IPS-NIHi11 (cell line): Measurements from ENCODE around the gene USP17L13.
"Not testable (repeated sequence)": the region's sequence is repeated elsewhere in the genome, so short reads cannot be mapped to it uniquely, and the experiment has no call there.

Source experiments
- DNase-seq: peaks from one replicate; pipeline ENCODE4 v3.0.0; 2012; ENCODE audit warnings: mixed read lengths, low spot score

USP17L13 gene

DNA sequence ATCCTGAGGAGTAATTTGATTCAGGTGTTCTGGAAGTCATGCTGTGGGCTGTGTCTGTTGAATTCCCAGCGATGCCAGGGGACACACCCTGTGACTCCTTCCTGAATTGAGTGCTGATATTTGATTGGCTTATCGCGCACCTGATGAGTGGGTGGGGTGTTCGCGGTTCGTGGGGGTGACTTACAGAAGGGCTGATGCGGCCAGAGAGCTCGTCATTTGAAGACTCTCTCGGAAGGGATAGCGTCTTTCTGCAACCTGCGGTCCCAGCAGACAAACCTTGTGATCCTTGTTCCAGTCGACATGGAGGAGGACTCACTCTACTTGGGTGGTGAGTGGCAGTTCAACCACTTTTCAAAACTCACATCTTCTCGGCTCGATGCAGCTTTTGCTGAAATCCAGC is at the start of gene USP17L13:
TSS of gene USP17L13 (plus strand) at position 301 of the 400 bp plus-strand sequence. CDS start at position 301, 0 bp downstream.
- not testable (repeated sequence) for DNase-seq

DNA sequence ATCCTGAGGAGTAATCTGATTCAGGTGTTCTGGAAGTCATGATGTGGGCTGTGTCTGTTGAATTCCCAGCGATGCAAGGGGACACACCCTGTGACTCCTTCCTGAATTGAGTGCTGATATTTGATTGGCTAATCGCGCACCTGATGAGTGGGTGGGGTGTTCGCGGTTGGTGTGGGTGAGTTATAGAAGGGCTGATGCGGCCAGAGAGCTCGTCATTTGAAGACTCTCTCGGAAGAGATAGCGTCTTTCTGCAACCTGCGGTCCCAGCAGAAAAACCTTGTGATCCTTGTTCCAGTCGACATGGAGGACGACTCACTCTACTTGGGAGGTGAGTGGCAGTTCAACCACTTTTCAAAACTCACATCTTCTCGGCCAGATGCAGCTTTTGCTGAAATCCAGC is 14.3 kb upstream of the USP17L13 start, which contains the start of gene USP17L10:
TSS of gene USP17L10 (plus strand) at position 301 of the 400 bp plus-strand sequence. CDS start at position 301, 0 bp downstream.
- not testable (repeated sequence) for DNase-seq

- DNase-seq, result not testable (repeated sequence)
Measured at GRCh38 chr4:9214701-9215100, 10.0 kb upstream of the USP17L13 start.

- DNase-seq, result not testable (repeated sequence)
Measured at GRCh38 chr4:9215105-9215504, 9.6 kb upstream of the USP17L13 start, which contains the start of gene USP17L11. TSS of gene USP17L11 (plus strand) at chr4:9215405. CDS start at chr4:9215405, 0 bp downstream.

- not testable (repeated sequence) for DNase-seq
Measured at GRCh38 chr4:9219852-9220251, 4.8 kb upstream of the USP17L13 start, which contains the start of gene USP17L12. TSS of gene USP17L12 (plus strand) at chr4:9220152. CDS start at chr4:9220152, 0 bp downstream.

- not testable (repeated sequence) for DNase-seq
Measured at GRCh38 chr4:9230249-9230648, 5.6 kb downstream of the USP17L13 start.

- DNase-seq, result not testable (repeated sequence)
Measured at GRCh38 chr4:9234085-9234484, 9.4 kb downstream of the USP17L13 start, which contains the start of gene USP17L15. TSS of gene USP17L15 (plus strand) at chr4:9234385. CDS start at chr4:9234385, 0 bp downstream.

GRCh38 chr4:9238461-9238860 is 13.8 kb downstream of the USP17L13 start:
- DNase-seq, result not testable (repeated sequence)

GRCh38 chr4:9243579-9243978 is 18.9 kb downstream of the USP17L13 start, which contains the start of gene USP17L17:
TSS of gene USP17L17 (plus strand) at chr4:9243879. CDS start at chr4:9243879, 0 bp downstream.
- DNase-seq, result not testable (repeated sequence)

DNA sequence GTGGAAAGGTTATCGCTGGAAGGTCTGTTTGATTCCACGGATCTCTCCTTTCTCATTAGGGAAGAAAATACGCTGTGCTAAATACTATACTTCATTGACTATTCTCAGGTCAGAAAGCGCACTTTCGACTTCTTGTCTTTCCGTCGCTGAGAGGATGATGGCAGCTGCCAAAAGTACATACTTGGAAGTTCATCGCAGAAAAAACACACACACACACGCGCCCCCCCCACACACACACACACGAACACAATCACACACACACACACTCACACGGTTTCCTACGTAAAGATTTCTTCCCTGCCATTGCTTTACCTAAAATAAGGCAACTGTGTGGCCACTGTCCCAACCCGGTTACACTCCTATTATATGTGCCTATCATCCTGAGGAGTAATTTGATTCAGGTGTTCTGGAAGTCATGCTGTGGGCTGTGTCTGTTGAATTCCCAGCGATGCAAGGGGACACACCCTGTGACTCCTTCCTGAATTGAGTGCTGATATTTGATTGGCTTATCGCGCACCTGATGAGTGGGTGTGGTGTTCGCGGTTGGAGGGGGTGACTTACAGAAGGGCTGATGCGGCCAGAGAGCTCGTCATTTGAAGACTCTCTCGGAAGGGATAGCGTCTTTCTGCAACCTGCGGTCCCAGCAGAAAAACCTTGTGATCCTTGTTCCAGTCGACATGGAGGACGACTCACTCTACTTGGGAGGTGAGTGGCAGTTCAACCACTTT is 23.4 kb downstream of the USP17L13 start, which contains the start of gene USP17L18:
TSS of gene USP17L18 (plus strand) at position 678 of the 728 bp plus-strand sequence. CDS start at position 678, 0 bp downstream.
- DNase-seq, result not testable (repeated sequence)

- not testable (repeated sequence) for DNase-seq
Measured at GRCh38 chr4:9253078-9253477, 28.4 kb downstream of the USP17L13 start, which contains the start of gene USP17L19. TSS of gene USP17L19 (plus strand) at chr4:9253378. CDS start at chr4:9253378, 0 bp downstream.

- not testable (repeated sequence) for DNase-seq
Measured at GRCh38 chr4:9257824-9258223, 33.1 kb downstream of the USP17L13 start, which contains the start of gene USP17L20. TSS of gene USP17L20 (plus strand) at chr4:9258124. CDS start at chr4:9258124, 0 bp downstream.

DNA sequence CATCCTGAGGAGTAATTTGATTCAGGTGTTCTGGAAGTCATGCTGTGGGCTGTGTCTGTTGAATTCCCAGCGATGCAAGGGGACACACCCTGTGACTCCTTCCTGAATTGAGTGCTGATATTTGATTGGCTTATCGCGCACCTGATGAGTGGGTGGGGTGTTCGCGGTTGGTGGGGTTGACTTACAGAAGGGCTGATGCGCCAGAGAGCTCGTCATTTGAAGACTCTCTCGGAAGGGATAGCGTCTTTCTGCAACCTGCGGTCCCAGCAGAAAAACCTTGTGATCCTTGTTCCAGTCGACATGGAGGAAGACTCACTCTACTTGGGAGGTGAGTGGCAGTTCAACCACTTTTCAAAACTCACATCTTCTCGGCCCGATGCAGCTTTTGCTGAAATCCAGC is 37.9 kb downstream of the USP17L13 start, which contains the start of gene USP17L21:
TSS of gene USP17L21 (plus strand) at position 301 of the 400 bp plus-strand sequence. CDS start at position 301, 0 bp downstream.
- not testable (repeated sequence) for DNase-seq

- DNase-seq, result not testable (repeated sequence)
Measured at GRCh38 chr4:9267319-9267718, 42.6 kb downstream of the USP17L13 start, which contains the start of gene USP17L22. TSS of gene USP17L22 (plus strand) at chr4:9267619. CDS start at chr4:9267619, 0 bp downstream.

DNA sequence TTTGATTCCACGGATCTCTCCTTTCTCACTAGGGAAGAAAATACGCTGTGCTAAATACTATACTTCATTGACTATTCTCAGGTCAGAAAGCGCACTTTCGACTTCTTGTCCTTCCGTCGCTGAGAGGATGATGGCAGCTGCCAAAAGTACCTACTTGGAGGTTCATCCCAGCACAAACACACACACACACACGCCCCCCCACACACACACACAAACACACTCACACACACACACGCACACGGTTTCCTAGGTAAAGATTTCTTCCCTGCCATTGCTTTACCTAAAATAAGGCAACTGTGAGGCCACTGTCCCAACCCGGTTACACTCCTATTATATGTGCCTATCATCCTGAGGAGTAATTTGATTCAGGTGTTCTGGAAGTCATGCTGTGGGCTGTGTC is 47.0 kb downstream of the USP17L13 start:
- DNase-seq, result not testable (repeated sequence)
